Spleen (tissue), 7 donors: ENCODE results near the gene PLEKHM3.

Experiments
- POLR2A ChIP-seq, 3 donors: fragments of 450-650 bp; IDR thresholded peaks; one replicate each; pipeline ENCODE4 v1.5.1; 2017; ENCODE audit warnings: antibody characterized with exemption in 3 of 3, mild to moderate bottlenecking in 1 of 3
- POLR2AphosphoS5 ChIP-seq, 3 donors: sonication (generic); formaldehyde crosslinking; IDR thresholded peaks; one replicate each; pipeline ENCODE4 v1.5.1; 2017; ENCODE audit warnings: antibody characterized with exemption in 3 of 3
- TF ChIP-seq, protein P1 (sequence below), 11 experiments: fragments of 200-600 bp in 7 of 11; fragments of 450-650 bp in 4 of 11; sonication (generic) in 4 of 11; IDR thresholded peaks in 8 of 11; conservative IDR thresholded peaks in 3 of 11; 1 replicate in 7 of 11; 2 replicates in 4 of 11; pipeline versions ENCODE4 v1.4.0 to v1.8.0; 2016 to 2021; ENCODE audit warnings: antibody characterized with exemption in 11 of 11, inconsistent platforms in 4 of 11, mild to moderate bottlenecking in 1 of 11
- donor health status: DM: no; HTN: no; CAD: no; lungs with moderate emphysema.
- donor health status: DM: no; HTN: no; CAD: no.
- donor health status: DM: no; HTN: no; CAD: no.

DNA sequence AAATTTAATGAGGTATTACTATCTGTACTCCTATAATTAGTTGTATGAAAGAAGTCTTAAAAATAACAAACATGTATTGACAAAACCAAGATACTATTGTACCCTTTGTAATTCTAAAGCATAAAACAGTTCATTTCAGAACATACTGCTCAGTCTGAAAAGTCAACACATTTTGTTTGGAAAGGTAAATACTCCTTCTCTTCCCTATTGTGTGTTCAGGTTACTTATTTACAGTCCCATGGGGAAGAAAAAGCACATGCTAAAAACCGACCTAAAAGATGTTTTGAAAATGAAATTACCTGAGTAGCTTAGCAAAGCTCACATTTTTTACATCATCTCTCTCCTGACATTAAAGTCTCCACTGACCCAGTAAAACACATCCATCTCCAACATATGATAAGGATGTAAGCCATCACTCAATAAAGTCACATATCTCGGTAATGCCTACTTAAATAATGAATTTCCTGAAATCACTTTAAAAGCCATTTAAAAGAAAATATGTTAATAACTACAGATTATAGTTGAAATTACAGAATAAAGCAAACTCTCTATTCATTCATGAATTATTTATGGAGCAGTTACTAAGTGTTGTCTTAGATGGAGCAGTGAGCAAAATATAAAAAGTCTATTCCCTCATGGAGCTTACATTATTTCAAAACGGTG lies 180.0 kb downstream of the PLEKHM3 start:
- TF ChIP-seq, protein P1, sequence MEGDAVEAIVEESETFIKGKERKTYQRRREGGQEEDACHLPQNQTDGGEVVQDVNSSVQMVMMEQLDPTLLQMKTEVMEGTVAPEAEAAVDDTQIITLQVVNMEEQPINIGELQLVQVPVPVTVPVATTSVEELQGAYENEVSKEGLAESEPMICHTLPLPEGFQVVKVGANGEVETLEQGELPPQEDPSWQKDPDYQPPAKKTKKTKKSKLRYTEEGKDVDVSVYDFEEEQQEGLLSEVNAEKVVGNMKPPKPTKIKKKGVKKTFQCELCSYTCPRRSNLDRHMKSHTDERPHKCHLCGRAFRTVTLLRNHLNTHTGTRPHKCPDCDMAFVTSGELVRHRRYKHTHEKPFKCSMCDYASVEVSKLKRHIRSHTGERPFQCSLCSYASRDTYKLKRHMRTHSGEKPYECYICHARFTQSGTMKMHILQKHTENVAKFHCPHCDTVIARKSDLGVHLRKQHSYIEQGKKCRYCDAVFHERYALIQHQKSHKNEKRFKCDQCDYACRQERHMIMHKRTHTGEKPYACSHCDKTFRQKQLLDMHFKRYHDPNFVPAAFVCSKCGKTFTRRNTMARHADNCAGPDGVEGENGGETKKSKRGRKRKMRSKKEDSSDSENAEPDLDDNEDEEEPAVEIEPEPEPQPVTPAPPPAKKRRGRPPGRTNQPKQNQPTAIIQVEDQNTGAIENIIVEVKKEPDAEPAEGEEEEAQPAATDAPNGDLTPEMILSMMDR (IDR thresholded peaks at IDR 0.05 in 8 of 11, conservative IDR thresholded peaks at IDR 0.05 in 3 of 11) = no peak
- no peak for TF ChIP-seq POLR2A (IDR thresholded peaks at IDR 0.05)
- TF ChIP-seq POLR2AphosphoS5 (IDR thresholded peaks at IDR 0.05) = no peak
